Left lung (tissue), 10 donors: ENCODE results near the gene FAM83C. TPM values are rescaled to one million over a fixed set of nuclear protein-coding genes. Genes with fewer than 3 reads are reported as not detected.

Source experiments
- ATAC-seq: fragments of 200-7000 bp; cut with Tn5 transposase; one replicate; pipeline ENCODE4 v1.9.1; 2020; ENCODE audit warnings: moderate library complexity
- DNase-seq, 4 donors: peaks; one replicate each; pipeline ENCODE4 v3.0.0-alpha.2; 2013 to 2020
- H3K27ac ChIP-seq, 2 donors: fragments of 200-600 bp; sonication (generic) in 1 of 2; one replicate each; pipeline versions ENCODE4 v1.5.0 to v1.8.0; 2020 to 2021
- H3K27me3 ChIP-seq, 2 donors: fragments of 200-600 bp; sonication (generic) in 1 of 2; one replicate each; pipeline versions ENCODE4 v1.5.0 to v1.8.0; 2020 to 2021
- H3K36me3 ChIP-seq, 2 donors: fragments of 200-600 bp; sonication (generic) in 1 of 2; one replicate each; pipeline versions ENCODE4 v1.5.0 to v1.8.0; 2020 to 2021
- H3K4me1 ChIP-seq, 2 donors: fragments of 200-600 bp; one replicate each; pipeline ENCODE4 v1.8.0; 2021
- H3K4me3 ChIP-seq, 2 donors: fragments of 200-600 bp; sonication (generic) in 1 of 2; one replicate each; pipeline versions ENCODE4 v1.5.0 to v1.8.0; 2020 to 2021; ENCODE audit warnings: mild to moderate bottlenecking in 1 of 2
- H3K9me3 ChIP-seq, 2 donors: fragments of 200-600 bp; sonication (generic) in 1 of 2; one replicate each; pipeline versions ENCODE4 v1.5.0 to v1.8.0; 2020 to 2021
- intact Hi-C, 2 donors: fragments of 100-400 bp; cut with DNase I; formaldehyde crosslinking; loops; one replicate each; pipeline versions ENCODE4 v1.11.2 to v1.14.2; 2022
- polyA plus RNA-seq, 6 donors: library from polyadenylated mRNA; unstranded; fragments of 120-200 nt; gene quantifications; one replicate each; pipeline ENCODE4 v1.2.1, GENCODE V29; 2013; ENCODE audit not compliant: insufficient read length in 6 of 6
- total RNA-seq, 2 donors: library from RNA; stranded (reverse); fragmentation: NEBNext Ultra II Directional; extraction: Animal tissue kit (Norgen Biotek cat#: 25700); gene quantifications; one replicate each; pipeline ENCODE4 v1.2.1, GENCODE V29; 2021
- TF ChIP-seq, protein P1 (sequence below), 2 donors: fragments of 200-600 bp; sonication (generic) in 1 of 2; IDR thresholded peaks; one replicate each; pipeline versions ENCODE4 v1.5.0 to v1.8.0; 2021; ENCODE audit warnings: antibody characterized with exemption in 2 of 2
- donor health status: DM: no; HTN: yes; CAD: no.
- donor health status: DM: no; HTN: no; CAD: no.

FAM83C gene
- total and polyA plus RNA-seq, 8 donors: not detected

DNA sequence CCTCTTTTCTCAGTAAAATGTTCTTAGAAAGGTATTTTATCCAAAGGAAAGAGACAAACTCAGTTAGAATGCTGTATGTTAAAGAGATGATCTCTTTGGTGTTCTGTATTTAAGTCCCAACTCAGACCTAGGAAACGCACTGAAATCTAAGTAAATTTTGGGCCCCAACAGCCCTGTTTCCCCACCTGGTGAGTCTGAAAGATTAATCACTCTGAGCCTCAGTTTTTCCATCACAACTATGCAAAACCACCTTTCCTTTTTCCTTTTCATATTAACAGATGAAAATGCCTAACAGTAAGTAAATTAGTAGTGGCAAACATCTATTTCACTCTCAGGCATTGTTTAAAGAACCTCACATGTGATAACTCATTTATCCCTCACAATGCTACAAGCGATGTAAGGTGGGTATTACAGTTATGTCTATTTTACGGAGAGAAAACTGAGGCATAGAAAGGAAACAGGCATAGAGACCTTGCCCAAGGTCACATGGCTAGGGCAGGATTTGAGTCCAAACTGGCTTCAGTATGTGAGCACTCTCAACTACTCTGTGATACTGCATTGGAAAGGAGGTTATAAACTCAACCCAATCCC lies 36.0 kb upstream of the FAM83C start:
- intact Hi-C loops: no loop called here
- Histone ChIP-seq H3K27ac (no peak overlapping the region), H3K4me3 (no peak overlapping the region), H3K36me3 (no peaks in the 10 kb centered on the region), H3K27me3 (no peaks in the 10 kb centered on the region), H3K9me3 (no peaks in the 10 kb centered on the region), H3K4me1 (peaks cover 4 to 13% of the 10 kb centered on the region in 2 donors)
- DNase-seq: no peak
- TF ChIP-seq, protein P1, sequence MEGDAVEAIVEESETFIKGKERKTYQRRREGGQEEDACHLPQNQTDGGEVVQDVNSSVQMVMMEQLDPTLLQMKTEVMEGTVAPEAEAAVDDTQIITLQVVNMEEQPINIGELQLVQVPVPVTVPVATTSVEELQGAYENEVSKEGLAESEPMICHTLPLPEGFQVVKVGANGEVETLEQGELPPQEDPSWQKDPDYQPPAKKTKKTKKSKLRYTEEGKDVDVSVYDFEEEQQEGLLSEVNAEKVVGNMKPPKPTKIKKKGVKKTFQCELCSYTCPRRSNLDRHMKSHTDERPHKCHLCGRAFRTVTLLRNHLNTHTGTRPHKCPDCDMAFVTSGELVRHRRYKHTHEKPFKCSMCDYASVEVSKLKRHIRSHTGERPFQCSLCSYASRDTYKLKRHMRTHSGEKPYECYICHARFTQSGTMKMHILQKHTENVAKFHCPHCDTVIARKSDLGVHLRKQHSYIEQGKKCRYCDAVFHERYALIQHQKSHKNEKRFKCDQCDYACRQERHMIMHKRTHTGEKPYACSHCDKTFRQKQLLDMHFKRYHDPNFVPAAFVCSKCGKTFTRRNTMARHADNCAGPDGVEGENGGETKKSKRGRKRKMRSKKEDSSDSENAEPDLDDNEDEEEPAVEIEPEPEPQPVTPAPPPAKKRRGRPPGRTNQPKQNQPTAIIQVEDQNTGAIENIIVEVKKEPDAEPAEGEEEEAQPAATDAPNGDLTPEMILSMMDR (IDR thresholded peaks at IDR 0.05): no peak
- ATAC-seq: no peak

DNA sequence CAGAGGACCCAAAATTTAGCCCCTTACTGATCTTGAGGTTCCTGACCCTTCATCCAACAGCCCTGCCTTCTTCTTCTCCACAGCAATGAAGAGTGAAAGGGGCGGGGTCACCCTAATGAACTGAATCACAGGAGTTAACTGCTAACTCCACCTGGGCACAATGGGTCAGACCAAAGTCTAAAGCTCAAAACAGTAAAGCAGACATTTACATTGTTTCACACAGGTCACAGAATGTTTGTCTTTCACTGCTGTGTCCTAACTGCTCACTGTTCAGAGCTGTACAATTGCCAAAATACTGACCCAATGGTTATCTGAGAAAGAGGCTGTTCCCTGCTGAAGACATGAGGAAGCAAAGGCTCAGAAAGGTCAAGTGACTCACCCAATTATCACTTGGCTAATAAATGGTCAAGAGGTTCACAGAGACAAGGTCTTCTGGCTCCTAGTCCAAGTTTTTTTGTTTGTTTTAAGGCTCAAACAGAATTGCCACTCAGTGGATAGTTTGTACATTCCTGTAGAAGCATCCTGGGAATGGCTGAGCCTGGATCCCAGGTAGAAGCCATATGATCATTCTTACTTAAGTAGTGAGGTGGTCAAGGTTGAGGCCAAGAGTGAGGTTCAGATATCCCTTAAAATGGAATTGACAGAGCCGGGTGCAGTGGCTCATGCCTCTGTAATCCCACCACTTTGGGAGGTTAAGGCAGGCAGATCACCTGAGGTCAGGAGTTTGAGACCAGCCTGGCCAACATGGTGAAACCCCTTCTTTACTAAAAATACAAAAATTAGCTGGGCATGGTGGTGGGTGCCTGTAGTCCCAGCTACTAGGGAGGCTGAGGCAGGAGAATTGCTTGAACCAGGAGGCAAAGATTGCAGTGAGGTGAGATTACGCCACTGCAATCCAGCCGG lies 35.1 kb upstream of the FAM83C start:
- H3K36me3 ChIP-seq: no peaks in the 10 kb centered on the region
- TF ChIP-seq, protein P1 (IDR thresholded peaks at IDR 0.05): no peak
- H3K4me1 ChIP-seq: peaks cover 4 to 13% of the 10 kb centered on the region in 2 donors
- DNase-seq: no peak
- H3K27ac ChIP-seq: no peak overlapping the region
- no peaks in the 10 kb centered on the region for H3K27me3 ChIP-seq
- ATAC-seq: peak; percentile 68
- intact Hi-C loops: no loop called here
- H3K4me3 ChIP-seq: no peak overlapping the region
- no peaks in the 10 kb centered on the region for H3K9me3 ChIP-seq

- H3K4me1 ChIP-seq: peaks cover 4 to 13% of the 10 kb centered on the region in 2 donors
- no peak for DNase-seq
- H3K9me3 ChIP-seq: no peaks in the 10 kb centered on the region
- no peaks in the 10 kb centered on the region for H3K36me3 ChIP-seq
- ATAC-seq: no peak
- no peak overlapping the region for H3K27ac ChIP-seq
- no peaks in the 10 kb centered on the region for H3K27me3 ChIP-seq
- H3K4me3 ChIP-seq: no peak overlapping the region
- intact Hi-C loops: no loop called here
- TF ChIP-seq, protein P1 (IDR thresholded peaks at IDR 0.05): no peak
These were observed 34.5 kb upstream of the FAM83C start for GRCh38 chr20:35326740-35327073.

GRCh38 chr20:35326021-35326739 lies 34.0 kb upstream of the FAM83C start:
- TF ChIP-seq, protein P1 (IDR thresholded peaks at IDR 0.05): no peak
- ATAC-seq: no peak
- peaks cover 4 to 13% of the 10 kb centered on the region in 2 donors for H3K4me1 ChIP-seq
- no peaks in the 10 kb centered on the region for H3K9me3 ChIP-seq
- no peak overlapping the region for H3K4me3 ChIP-seq
- no peak overlapping the region for H3K27ac ChIP-seq
- H3K36me3 ChIP-seq: no peaks in the 10 kb centered on the region
- DNase-seq: no peak
- H3K27me3 ChIP-seq: no peaks in the 10 kb centered on the region
- intact Hi-C loops: no loop called here

- ATAC-seq (no peak), DNase-seq (no peak)
- Histone ChIP-seq H3K4me1 (peaks cover 4 to 13% of the 10 kb centered on the region in 2 donors), H3K4me3 (no peak overlapping the region), H3K36me3 (no peaks in the 10 kb centered on the region), H3K27ac (no peak overlapping the region), H3K27me3 (no peaks in the 10 kb centered on the region), H3K9me3 (no peaks in the 10 kb centered on the region)
- intact Hi-C loops: no loop called here
- TF ChIP-seq, protein P1 (IDR thresholded peaks at IDR 0.05): no peak
These were observed 33.2 kb upstream of the FAM83C start for GRCh38 chr20:35325401-35325800.
